Measurements from ENCODE around the gene KRT36. TPM values are rescaled to one million over a fixed set of nuclear protein-coding genes. Genes with fewer than 3 reads are reported as not detected.

KRT36 gene
- polyA plus RNA-seq, 3 donors from 2014 or later, result not detected

GRCh38 chr17:41484920-41485904 lies 4.5 kb downstream of the KRT36 start:
- Mint-ChIP-seq H3K4me1 (no peaks in the 10 kb centered on the region), H3K4me3 (no peak overlapping the region), H3K27me3 (ENCODE audit: low read depth in 3 of 3) (peaks cover 2 to 4% (median 4%) of the 10 kb centered on the region in 3 donors), H3K36me3 (no peaks in the 10 kb centered on the region), H3K27ac (peak overlapping the region in 1 of 6 donors; percentile 40), H3K9me3 (no peaks in the 10 kb centered on the region)
- DNase-seq, result no peak

GRCh38 chr17:41483991-41484826 lies 5.5 kb downstream of the KRT36 start:
- no peaks in the 10 kb centered on the region for H3K36me3 Mint-ChIP-seq
- H3K27me3 Mint-ChIP-seq (ENCODE audit: low read depth in 3 of 3), result peaks cover 2 to 4% (median 4%) of the 10 kb centered on the region in 3 donors
- no peaks in the 10 kb centered on the region for H3K9me3 Mint-ChIP-seq
- no peaks in the 10 kb centered on the region for H3K4me1 Mint-ChIP-seq
- H3K27ac Mint-ChIP-seq, result no peak overlapping the region
- no peak for DNase-seq
- H3K4me3 Mint-ChIP-seq, result no peak overlapping the region

- Mint-ChIP-seq H3K27ac (no peak overlapping the region), H3K27me3 (ENCODE audit: low read depth in 3 of 3) (peaks cover 2 to 4% (median 4%) of the 10 kb centered on the region in 3 donors), H3K36me3 (no peaks in the 10 kb centered on the region), H3K4me1 (no peaks in the 10 kb centered on the region), H3K4me3 (no peak overlapping the region), H3K9me3 (no peaks in the 10 kb centered on the region)
- no peak for DNase-seq
These were observed 6.2 kb downstream of the KRT36 start for GRCh38 chr17:41483531-41483930.

GRCh38 chr17:41481036-41481435 lies 8.7 kb downstream of the KRT36 start, which contains the start of gene KRT35:
Gene KRT35 (minus strand): TSS chr17:41481151. CDS start chr17:41481097, 54 bp downstream.
- Mint-ChIP-seq H3K27me3 (ENCODE audit: low read depth in 3 of 3) (peaks cover 3 to 6% (median 4%) of the 10 kb centered on the region in 3 donors), H3K4me1 (no peaks in the 10 kb centered on the region), H3K4me3 (no peak within 1 kb of the TSS), H3K9me3 (no peaks in the 10 kb centered on the region), H3K36me3 (no peaks in the 10 kb centered on the region), H3K27ac (no peak within 1 kb of the TSS)
- no peak for DNase-seq

GRCh38 chr17:41480581-41480980 lies 9.1 kb downstream of the KRT36 start:
- Mint-ChIP-seq H3K4me1 (no peaks in the 10 kb centered on the region), H3K9me3 (no peaks in the 10 kb centered on the region), H3K4me3 (no peak overlapping the region), H3K27me3 (ENCODE audit: low read depth in 3 of 3) (peaks cover 2 to 6% (median 3%) of the 10 kb centered on the region in 3 donors), H3K36me3 (no peaks in the 10 kb centered on the region), H3K27ac (no peak overlapping the region)
- no peak for DNase-seq

GRCh38 chr17:41480136-41480535 lies 9.6 kb downstream of the KRT36 start:
- no peaks in the 10 kb centered on the region for H3K9me3 Mint-ChIP-seq
- H3K4me3 Mint-ChIP-seq, result no peak overlapping the region

GRCh38 chr17:41478237-41478636 lies 11.5 kb downstream of the KRT36 start:
- Mint-ChIP-seq H3K27ac (no peak overlapping the region), H3K27me3 (ENCODE audit: low read depth in 3 of 3) (peaks cover 0 to 6% (median 4%) of the 10 kb centered on the region in 3 donors), H3K9me3 (no peaks in the 10 kb centered on the region), H3K4me1 (no peaks in the 10 kb centered on the region), H3K36me3 (no peaks in the 10 kb centered on the region), H3K4me3 (no peak overlapping the region)
- DNase-seq, result no peak

More at GRCh38 chr17:41480136-41480535, 9.6 kb downstream of the KRT36 start:
- DNase-seq, result no peak
- H3K27ac Mint-ChIP-seq, result no peak overlapping the region
- H3K27me3 Mint-ChIP-seq (ENCODE audit: low read depth in 3 of 3), result peaks cover 2 to 6% (median 3%) of the 10 kb centered on the region in 3 donors
- H3K36me3 Mint-ChIP-seq, result no peaks in the 10 kb centered on the region
- H3K4me1 Mint-ChIP-seq, result no peaks in the 10 kb centered on the region

GRCh38 chr17:41476866-41477815 lies 12.6 kb downstream of the KRT36 start:
- H3K9me3 Mint-ChIP-seq, result no peaks in the 10 kb centered on the region
- no peaks in the 10 kb centered on the region for H3K4me1 Mint-ChIP-seq
- DNase-seq, result no peak
- no peak overlapping the region for H3K4me3 Mint-ChIP-seq
- H3K36me3 Mint-ChIP-seq, result no peaks in the 10 kb centered on the region
- peaks cover 0 to 7% (median 5%) of the 10 kb centered on the region in 3 donors for H3K27me3 Mint-ChIP-seq (ENCODE audit: low read depth in 3 of 3)
- no peak overlapping the region for H3K27ac Mint-ChIP-seq

- no peaks in the 10 kb centered on the region for H3K4me1 Mint-ChIP-seq
- H3K9me3 Mint-ChIP-seq, result no peaks in the 10 kb centered on the region
- H3K27me3 Mint-ChIP-seq (ENCODE audit: low read depth in 3 of 3), result peaks cover 0 to 10% (median 5%) of the 10 kb centered on the region in 3 donors
- H3K27ac Mint-ChIP-seq, result no peak overlapping the region
- no peak for DNase-seq
- no peaks in the 10 kb centered on the region for H3K36me3 Mint-ChIP-seq
- no peak overlapping the region for H3K4me3 Mint-ChIP-seq
These were observed 14.3 kb downstream of the KRT36 start for GRCh38 chr17:41475421-41475820.

GRCh38 chr17:41474863-41475262 lies 14.8 kb downstream of the KRT36 start:
- Mint-ChIP-seq H3K27ac (no peak overlapping the region), H3K36me3 (no peaks in the 10 kb centered on the region), H3K27me3 (ENCODE audit: low read depth in 3 of 3) (peaks cover 0 to 10% (median 5%) of the 10 kb centered on the region in 3 donors), H3K4me3 (no peak overlapping the region), H3K9me3 (no peaks in the 10 kb centered on the region), H3K4me1 (no peaks in the 10 kb centered on the region)
- no peak for DNase-seq

- no peaks in the 10 kb centered on the region for H3K36me3 Mint-ChIP-seq
- peaks cover 0 to 6% (median 6%) of the 10 kb centered on the region in 3 donors for H3K27me3 Mint-ChIP-seq (ENCODE audit: low read depth in 3 of 3)
- H3K9me3 Mint-ChIP-seq, result no peaks in the 10 kb centered on the region
- H3K4me3 Mint-ChIP-seq, result no peak overlapping the region
- H3K27ac Mint-ChIP-seq, result no peak overlapping the region
- H3K4me1 Mint-ChIP-seq, result no peaks in the 10 kb centered on the region
- no peak for DNase-seq
These were observed 21.4 kb downstream of the KRT36 start for GRCh38 chr17:41468346-41468745.

- Mint-ChIP-seq H3K4me1 (no peaks in the 10 kb centered on the region), H3K36me3 (no peaks in the 10 kb centered on the region), H3K9me3 (no peaks in the 10 kb centered on the region), H3K4me3 (no peak overlapping the region), H3K27me3 (ENCODE audit: low read depth in 3 of 3) (peaks cover 0 to 4% (median 4%) of the 10 kb centered on the region in 3 donors), H3K27ac (no peak overlapping the region)
- no peak for DNase-seq
These were observed 22.1 kb downstream of the KRT36 start for GRCh38 chr17:41467561-41467960.

GRCh38 chr17:41466988-41467387 lies 22.7 kb downstream of the KRT36 start, which contains the start of gene KRT32:
Gene KRT32 (minus strand): TSS chr17:41467386. CDS start chr17:41467325, 61 bp downstream.
- H3K27me3 Mint-ChIP-seq (ENCODE audit: low read depth in 3 of 3), result peaks cover under 1 to 4% (median 3%) of the 10 kb centered on the region in 3 donors
- H3K4me1 Mint-ChIP-seq, result no peaks in the 10 kb centered on the region
- H3K27ac Mint-ChIP-seq, result no peak within 1 kb of the TSS
- DNase-seq, result no peak
- H3K9me3 Mint-ChIP-seq, result no peaks in the 10 kb centered on the region
- no peaks in the 10 kb centered on the region for H3K36me3 Mint-ChIP-seq
- no peak within 1 kb of the TSS for H3K4me3 Mint-ChIP-seq
